Effector memory CD4-positive, alpha-beta T cell (primary cell): Measurements from ENCODE around the gene C6orf132.

ENCODE experiments used
- DNase-seq, 3 donors: peaks; one replicate each; pipeline ENCODE4 v3.0.0-alpha.2; 2020
- H3K27ac ChIP-seq: 2 replicates; pipeline ENCODE4 v1.7.0; 2013; ENCODE audit warnings: mild to moderate bottlenecking, low read length, moderate library complexity; ENCODE audit not compliant: insufficient read depth, poor library complexity, severe bottlenecking
- H3K27me3 ChIP-seq: replicated peaks from 2 replicates; pipeline ENCODE4 v1.7.0; 2013; ENCODE audit warnings: mild to moderate bottlenecking, low read length; ENCODE audit not compliant: insufficient read depth, control insufficient read depth, poor library complexity, severe bottlenecking
- H3K36me3 ChIP-seq: 2 replicates; pipeline ENCODE4 v1.7.0; 2013; ENCODE audit warnings: mild to moderate bottlenecking, low read length, moderate library complexity; ENCODE audit not compliant: control insufficient read depth, insufficient read depth
- H3K4me1 ChIP-seq: 2 replicates; pipeline ENCODE4 v1.7.0; 2013; ENCODE audit warnings: low read length, mild to moderate bottlenecking; ENCODE audit not compliant: control insufficient read depth, insufficient read depth, poor library complexity, severe bottlenecking
- H3K4me3 ChIP-seq: 2 replicates; pipeline ENCODE4 v1.7.0; 2013; ENCODE audit warnings: low read length, low read depth, mild to moderate bottlenecking; ENCODE audit not compliant: insufficient read depth, poor library complexity, severe bottlenecking
- H3K9me3 ChIP-seq: 2 replicates; pipeline ENCODE4 v1.7.0; 2013; ENCODE audit warnings: mild to moderate bottlenecking, low read length, moderate library complexity; ENCODE audit not compliant: control insufficient read depth

The C6orf132 gene

DNA sequence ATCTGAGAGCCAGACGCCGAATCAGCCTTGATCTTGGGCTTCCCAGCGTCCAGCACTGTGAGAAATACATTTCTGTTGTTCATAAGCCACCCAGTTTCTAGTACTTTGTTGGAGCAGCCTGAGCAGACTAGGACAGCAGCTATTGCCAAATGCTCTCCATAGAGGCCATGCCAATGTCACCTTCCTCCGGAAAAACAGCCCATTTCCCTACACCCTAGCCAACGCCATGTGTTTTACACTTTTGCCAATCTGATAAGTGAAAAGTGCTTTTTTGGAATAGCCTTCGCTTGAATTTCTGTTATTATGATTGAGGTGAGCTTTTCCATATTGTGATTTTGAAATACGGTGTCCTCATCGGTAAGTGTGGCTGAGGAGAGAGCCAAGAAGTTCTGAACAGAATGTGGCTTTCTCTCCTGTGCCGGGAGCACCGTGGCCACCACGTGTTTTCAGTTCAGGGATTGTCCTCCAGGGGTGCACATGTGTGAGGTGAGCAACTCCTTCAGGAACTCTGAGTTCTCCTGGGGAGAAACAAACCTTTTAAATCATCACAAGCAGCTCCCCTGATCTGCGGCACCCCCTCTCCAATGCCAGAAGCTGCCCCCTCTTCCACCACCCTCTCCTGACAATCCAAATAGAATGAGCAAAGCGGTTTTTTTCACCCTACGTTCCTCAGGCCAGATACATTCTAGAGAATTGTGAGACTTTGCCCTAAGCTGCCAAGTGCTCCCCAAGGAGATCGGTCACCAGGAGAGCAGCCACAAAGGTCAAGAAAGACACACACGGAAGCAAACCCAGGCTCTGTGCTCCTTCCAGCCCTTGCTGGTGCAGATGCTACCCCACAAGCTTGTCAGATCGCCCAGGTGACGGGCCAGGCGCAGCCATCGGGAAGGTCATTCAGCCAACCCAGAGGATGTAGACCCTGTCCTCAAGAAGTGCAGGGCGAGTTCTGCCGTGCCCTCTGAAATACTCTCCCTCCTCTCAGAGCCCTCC, 56.1 kb downstream of the C6orf132 start:
- no peaks in the 10 kb centered on the region for H3K9me3 ChIP-seq
- no peaks in the 10 kb centered on the region for H3K4me1 ChIP-seq
- no peaks in the 10 kb centered on the region for H3K27me3 ChIP-seq
- H3K27ac ChIP-seq, result no peak overlapping the region
- no peak overlapping the region for H3K4me3 ChIP-seq
- peaks cover 4% of the 10 kb centered on the region for H3K36me3 ChIP-seq
- no peak for DNase-seq

DNA sequence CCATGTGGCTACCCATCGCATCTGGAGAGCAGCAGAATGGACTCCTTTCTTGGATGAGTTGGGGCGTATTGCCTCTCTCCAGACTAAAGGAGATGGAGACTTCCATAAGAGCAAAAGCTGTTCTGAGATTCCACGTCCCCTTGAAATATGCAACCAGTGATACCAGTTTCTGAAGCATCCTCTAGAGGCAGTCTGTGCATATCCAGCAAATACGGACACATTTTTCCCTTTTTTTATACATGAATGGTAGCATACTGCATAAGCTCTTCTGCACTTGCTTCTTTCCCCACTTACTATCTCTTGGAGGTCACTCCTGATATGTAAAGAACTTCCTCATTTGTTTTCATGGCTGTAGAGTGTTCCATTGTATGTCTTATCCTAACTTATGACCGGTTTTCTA, 57.5 kb downstream of the C6orf132 start:
- DNase-seq, result no peak
- no peak overlapping the region for H3K4me3 ChIP-seq
- H3K4me1 ChIP-seq, result no peaks in the 10 kb centered on the region
- no peaks in the 10 kb centered on the region for H3K9me3 ChIP-seq
- H3K36me3 ChIP-seq, result peaks cover 6% of the 10 kb centered on the region
- no peak overlapping the region for H3K27ac ChIP-seq
- no peaks in the 10 kb centered on the region for H3K27me3 ChIP-seq

DNA sequence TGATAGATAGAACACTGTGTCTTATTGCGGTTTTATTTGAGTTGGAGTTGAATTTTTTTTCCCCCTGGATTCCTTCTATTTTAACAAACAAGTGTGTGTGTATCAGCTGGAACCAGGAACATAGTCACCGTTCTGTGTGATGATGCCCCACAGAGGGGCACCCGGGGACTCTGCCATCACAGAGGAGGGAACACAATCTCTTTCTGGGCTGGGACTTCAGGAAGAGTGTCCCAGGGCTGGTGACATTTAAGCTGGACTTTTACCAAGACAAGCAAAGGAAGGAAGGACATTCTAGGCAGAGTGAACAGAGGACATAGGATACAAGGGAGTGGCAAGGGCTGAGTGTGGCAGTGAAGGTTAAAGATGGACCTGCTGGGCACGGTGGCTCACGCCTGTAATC, 58.9 kb downstream of the C6orf132 start:
- no peak overlapping the region for H3K27ac ChIP-seq
- H3K36me3 ChIP-seq, result peaks cover 10% of the 10 kb centered on the region
- no peaks in the 10 kb centered on the region for H3K4me1 ChIP-seq
- DNase-seq, result no peak
- H3K27me3 ChIP-seq, result no peaks in the 10 kb centered on the region
- no peaks in the 10 kb centered on the region for H3K9me3 ChIP-seq
- H3K4me3 ChIP-seq, result no peak overlapping the region

DNA sequence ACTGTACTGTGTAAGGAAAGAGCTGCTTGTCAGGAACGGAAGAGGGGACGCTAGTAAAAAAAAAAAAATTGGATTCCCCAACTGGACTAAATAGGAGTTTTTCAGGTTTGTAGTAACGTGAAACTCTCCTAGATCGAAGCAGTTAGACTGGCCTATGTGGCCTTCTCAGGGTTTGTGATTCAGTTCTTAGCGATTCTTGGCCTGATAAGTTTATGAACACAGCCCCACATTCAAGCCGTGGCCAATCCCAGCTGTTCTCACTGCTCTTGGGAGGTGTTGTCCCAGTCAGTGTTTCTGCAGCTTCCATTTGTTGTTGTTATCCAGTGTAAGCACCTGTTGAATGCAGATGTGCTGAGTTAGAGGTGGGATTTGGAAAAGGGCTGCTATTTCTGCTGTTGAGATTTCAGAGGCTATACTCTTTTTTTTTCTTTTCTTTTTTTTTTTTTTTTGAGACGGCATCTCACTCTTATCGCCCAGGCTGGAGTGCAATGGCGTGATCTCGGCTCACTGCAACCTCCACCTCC, 62.4 kb downstream of the C6orf132 start:
- peaks cover 27% of the 10 kb centered on the region for H3K36me3 ChIP-seq
- H3K27ac ChIP-seq, result no peak overlapping the region

DNA sequence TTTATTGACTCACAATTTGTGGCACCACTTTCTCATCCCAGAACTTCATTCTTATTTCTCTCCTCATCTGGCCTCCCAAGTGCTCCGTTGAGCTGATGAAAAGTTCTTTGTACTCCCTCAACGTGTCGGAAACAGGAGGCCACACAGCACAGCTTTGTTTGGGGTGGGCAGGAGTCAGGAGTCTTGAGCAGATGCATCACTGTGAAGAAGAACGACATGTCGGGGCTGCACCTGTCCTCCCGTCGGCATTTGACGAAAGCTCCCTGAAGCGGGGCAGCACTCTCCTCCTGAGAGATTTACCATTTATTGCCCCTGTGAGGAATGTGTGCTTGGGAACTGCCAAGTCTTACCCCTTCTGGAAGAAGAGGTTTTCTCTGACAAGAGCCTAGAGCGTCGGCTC, 64.0 kb downstream of the C6orf132 start:
- no peaks in the 10 kb centered on the region for H3K27me3 ChIP-seq
- peaks cover 27% of the 10 kb centered on the region for H3K36me3 ChIP-seq
- DNase-seq, result no peak
- no peaks in the 10 kb centered on the region for H3K9me3 ChIP-seq
- no peak overlapping the region for H3K27ac ChIP-seq
- H3K4me1 ChIP-seq, result no peaks in the 10 kb centered on the region
- no peak overlapping the region for H3K4me3 ChIP-seq

More for the DNA sequence above, 62.4 kb downstream of the C6orf132 start:
- Histone ChIP-seq H3K4me1 (no peaks in the 10 kb centered on the region), H3K9me3 (no peaks in the 10 kb centered on the region), H3K27me3 (no peaks in the 10 kb centered on the region), H3K4me3 (no peak overlapping the region)
- no peak for DNase-seq

DNA sequence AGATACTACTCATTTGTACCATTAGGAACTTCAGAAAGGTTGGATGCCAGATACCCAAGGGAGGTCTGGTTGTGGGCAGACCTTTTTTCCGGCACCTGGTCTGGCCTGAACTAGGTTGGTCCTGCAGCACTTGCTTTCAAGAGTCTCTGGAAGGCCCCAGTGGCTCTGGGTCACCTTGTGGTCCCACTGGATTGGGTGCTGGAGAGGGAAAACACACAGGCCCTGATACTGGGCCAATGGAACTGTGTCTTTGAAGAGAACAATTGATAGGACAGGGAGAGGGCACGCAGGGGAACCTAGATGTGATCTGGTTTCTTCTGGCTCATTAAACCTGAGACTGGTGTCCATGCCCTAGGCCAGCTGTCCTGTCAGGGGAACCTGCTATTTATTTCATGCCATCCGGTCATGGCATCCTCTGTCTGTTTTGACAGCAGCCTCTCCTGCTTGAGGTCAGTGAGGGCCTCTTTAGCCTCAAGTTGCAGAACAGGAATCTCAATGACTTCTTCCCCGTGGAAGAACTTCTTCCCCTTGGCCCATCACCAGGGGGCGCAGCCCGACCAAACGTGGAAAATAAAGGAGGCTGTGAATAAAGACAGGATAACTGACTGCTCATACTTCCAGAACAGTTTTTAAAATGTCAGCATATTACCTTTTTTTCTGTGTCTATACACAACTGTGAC, 67.1 kb downstream of the C6orf132 start:
- H3K4me3 ChIP-seq, result no peak overlapping the region
- peaks cover 45% of the 10 kb centered on the region for H3K36me3 ChIP-seq
- H3K9me3 ChIP-seq, result no peaks in the 10 kb centered on the region
- no peak overlapping the region for H3K27ac ChIP-seq
- no peaks in the 10 kb centered on the region for H3K4me1 ChIP-seq
- peak; percentile 3 to 32 (median 11) for DNase-seq
- no peaks in the 10 kb centered on the region for H3K27me3 ChIP-seq

DNA sequence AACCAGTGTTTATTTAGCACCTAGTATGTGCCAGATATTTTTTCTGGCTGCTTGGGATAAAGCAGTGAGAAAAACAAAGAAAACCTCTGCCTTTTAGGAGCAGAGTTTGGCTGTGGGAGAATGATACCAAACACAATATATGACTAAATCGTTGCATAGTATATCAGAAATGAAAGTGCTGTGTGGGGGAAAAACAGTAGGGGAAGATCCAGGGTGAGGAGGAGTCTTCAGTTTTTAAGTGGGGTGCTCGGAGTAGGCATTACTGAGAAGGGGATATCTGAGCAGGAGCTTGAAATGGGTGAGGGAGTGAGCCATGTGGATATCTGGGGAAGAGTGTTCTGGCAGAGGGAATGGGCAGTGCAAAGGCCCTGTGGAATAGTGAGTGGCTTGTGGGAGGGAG, 69.1 kb downstream of the C6orf132 start:
- Histone ChIP-seq H3K4me1 (no peaks in the 10 kb centered on the region), H3K36me3 (peaks cover 57% of the 10 kb centered on the region), H3K9me3 (no peaks in the 10 kb centered on the region), H3K4me3 (no peak overlapping the region), H3K27ac (no peak overlapping the region), H3K27me3 (no peaks in the 10 kb centered on the region)
- DNase-seq, result no peak

DNA sequence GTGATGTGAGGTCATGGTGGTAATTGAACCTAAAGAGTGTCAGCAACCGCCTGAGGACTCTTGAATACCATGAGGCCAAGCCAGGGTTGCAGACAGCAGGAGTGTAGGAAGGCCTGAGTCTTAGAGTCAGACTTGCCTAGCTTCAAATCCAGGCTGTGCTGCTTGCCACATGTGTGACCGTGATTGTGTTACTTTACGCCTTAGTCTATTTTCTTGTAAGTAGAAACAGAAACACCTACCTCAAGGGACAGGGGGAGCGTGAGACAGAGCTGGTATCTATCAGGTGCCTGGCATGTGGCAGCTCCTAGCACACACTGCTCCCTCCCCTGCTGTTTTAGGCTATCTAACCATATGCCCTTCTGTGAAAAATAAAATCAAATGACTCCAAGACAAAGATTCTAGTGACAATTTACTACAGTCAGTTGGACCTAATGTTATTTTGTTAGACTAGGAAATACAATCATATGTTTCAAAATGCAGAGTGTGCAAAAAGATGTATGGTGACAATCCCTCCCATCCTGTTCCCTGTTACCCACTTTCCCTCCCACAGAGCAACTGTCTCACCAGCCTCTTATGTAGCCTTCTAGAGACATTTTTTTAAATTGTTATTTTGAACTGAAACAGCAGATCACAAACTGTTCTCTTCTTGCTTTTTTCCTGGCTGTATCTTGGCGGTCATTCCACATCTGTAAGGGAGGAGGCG, 70.4 kb downstream of the C6orf132 start:
- H3K4me3 ChIP-seq, result no peak overlapping the region
- peaks cover 57% of the 10 kb centered on the region for H3K36me3 ChIP-seq
- no peaks in the 10 kb centered on the region for H3K9me3 ChIP-seq
- DNase-seq, result no peak
- no peaks in the 10 kb centered on the region for H3K27me3 ChIP-seq
- H3K27ac ChIP-seq, result no peak overlapping the region
- no peaks in the 10 kb centered on the region for H3K4me1 ChIP-seq

DNA sequence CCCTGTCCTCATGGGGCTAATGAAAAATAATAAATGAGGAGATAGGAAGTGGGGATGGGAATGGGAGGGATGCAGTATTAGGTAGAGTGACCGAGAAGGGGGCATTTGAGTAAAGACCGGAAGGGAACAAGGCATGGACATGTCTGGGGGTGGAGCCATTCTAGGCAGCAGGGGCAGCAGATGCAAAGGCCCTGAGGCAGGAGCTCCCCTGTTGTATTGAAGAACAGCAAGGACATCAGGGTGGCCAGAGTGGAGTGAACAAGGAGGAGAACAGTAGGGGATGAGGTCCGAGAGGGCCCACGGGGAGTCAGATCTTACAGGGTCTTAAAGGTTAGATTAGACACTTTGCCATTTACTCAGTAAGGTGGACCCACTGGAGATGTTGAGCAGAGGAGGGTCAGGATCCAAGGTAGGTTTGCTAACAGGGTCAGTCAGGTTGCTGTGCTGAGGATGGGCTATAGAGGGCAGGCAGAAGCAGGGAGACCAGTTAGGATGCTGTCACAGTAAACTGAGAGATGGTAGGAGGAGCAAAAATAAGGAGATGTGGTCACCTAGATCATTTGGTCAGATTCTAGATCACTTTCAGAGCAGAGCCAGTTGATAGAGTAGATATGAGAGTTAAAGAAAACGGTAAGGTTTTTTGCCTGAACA, 73.4 kb downstream of the C6orf132 start:
- Histone ChIP-seq H3K9me3 (no peaks in the 10 kb centered on the region), H3K27ac (no peak overlapping the region), H3K36me3 (peaks cover 70% of the 10 kb centered on the region), H3K4me1 (no peaks in the 10 kb centered on the region), H3K4me3 (no peak overlapping the region), H3K27me3 (no peaks in the 10 kb centered on the region)
- no peak for DNase-seq
